SJSA1 (cell line): Measurements from ENCODE around the gene PALM3. TPM values are rescaled to one million over a fixed set of nuclear protein-coding genes. Genes with fewer than 3 reads are reported as not detected.

Experiments
- total RNA-seq: library from RNA; depleted of rRNA; stranded (reverse); fragments of >200 nt; shearing (Covaris generic); gene quantifications from 2 replicates; pipeline ENCODE4 v1.2.3, GENCODE V29; 2014; rRNA removed

The PALM3 gene
- total RNA-seq, 1 experiment from 2014 or later, result not detected

Other genes starting within 250 kb of the PALM3 start
- 0.50 TPM in 1 of 2 replicates, not detected in the other for gene NANOS3, start 184.9 kb downstream of the PALM3 start, total RNA-seq
- 0.21 TPM in 1 of 2 replicates, not detected in the other for gene BRME1, start 156.0 kb downstream of the PALM3 start, total RNA-seq
- gene CC2D1A, start 155.9 kb downstream of the PALM3 start, total RNA-seq, result 12.3 and 18.3 TPM in 2 replicates
- 0.53 TPM in 1 of 2 replicates, not detected in the other for gene PODNL1, start 123.7 kb downstream of the PALM3 start, total RNA-seq
- gene DCAF15, start 109.6 kb downstream of the PALM3 start, total RNA-seq, result 28.2 and 29.1 TPM in 2 replicates
- 2.6 and 3.6 TPM in 2 replicates for gene RFX1, start 55.8 kb downstream of the PALM3 start, total RNA-seq
- gene RLN3, start 33.9 kb downstream of the PALM3 start, total RNA-seq, result not detected in 2 replicates
- 2.0 and 4.0 TPM in 2 replicates for gene IL27RA, start 30.3 kb downstream of the PALM3 start, total RNA-seq
- 0.34 TPM in 1 of 2 replicates, not detected in the other for gene MISP3, start 10.7 kb upstream of the PALM3 start, total RNA-seq
- not detected in 2 replicates for gene C19orf67, start 23.7 kb upstream of the PALM3 start, total RNA-seq
- gene SAMD1, start 28.7 kb upstream of the PALM3 start, total RNA-seq, result 64.1 and 130 TPM in 2 replicates
- gene PRKACA, start 55.7 kb upstream of the PALM3 start, total RNA-seq, result 18.2 and 48.9 TPM in 2 replicates
- gene ASF1B, start 74.5 kb upstream of the PALM3 start, total RNA-seq, result 87.5 and 91.2 TPM in 2 replicates
- 4.9 and 22.4 TPM in 2 replicates for gene ADGRL1, start 144.1 kb upstream of the PALM3 start, total RNA-seq